ENCODE results near the gene SRP68.

The SRP68 gene

GRCh38 chr17:76072148-76072858, at the start of gene SRP68:
TSS of gene SRP68 (minus strand) at chr17:76072517. CDS start at chr17:76072491, 26 bp downstream.
- peak; percentile 69 to 74 for DNase-seq (ENCODE audit: low read depth in 2 of 2)

- DNase-seq (ENCODE audit: low read depth in 2 of 2): peak in 1 of 2 donors; percentile 30
Measured at GRCh38 chr17:76121932-76122430, 49.7 kb upstream of the SRP68 start.

GRCh38 chr17:76120658-76121008, 48.3 kb upstream of the SRP68 start:
- no peak for DNase-seq (ENCODE audit: low read depth in 2 of 2)

- no peak for DNase-seq (ENCODE audit: low read depth in 2 of 2)
Measured at GRCh38 chr17:76119409-76120371, 47.4 kb upstream of the SRP68 start.

GRCh38 chr17:76115138-76115754, 42.9 kb upstream of the SRP68 start:
- no peak for DNase-seq (ENCODE audit: low read depth in 2 of 2)

GRCh38 chr17:76111956-76112355, 39.6 kb upstream of the SRP68 start:
- DNase-seq (ENCODE audit: low read depth in 2 of 2): no peak

GRCh38 chr17:76107509-76107908, 35.2 kb upstream of the SRP68 start:
- DNase-seq (ENCODE audit: low read depth in 2 of 2): no peak

- no peak for DNase-seq (ENCODE audit: low read depth in 2 of 2)
Measured at GRCh38 chr17:76106703-76107102, 34.4 kb upstream of the SRP68 start.

GRCh38 chr17:76104896-76105231, 32.5 kb upstream of the SRP68 start:
- no peak for DNase-seq (ENCODE audit: low read depth in 2 of 2)

- DNase-seq (ENCODE audit: low read depth in 2 of 2): no peak
Measured at GRCh38 chr17:76104140-76104895, 32.0 kb upstream of the SRP68 start.

- DNase-seq (ENCODE audit: low read depth in 2 of 2): peak; percentile 86
Measured at GRCh38 chr17:76103274-76104139, 31.2 kb upstream of the SRP68 start, which contains the start of gene EXOC7. TSS of gene EXOC7 (minus strand) at chr17:76103787. CDS start at chr17:76103692, 95 bp downstream.

- DNase-seq (ENCODE audit: low read depth in 2 of 2): no peak
Measured at GRCh38 chr17:76102944-76103273, 30.6 kb upstream of the SRP68 start.

- DNase-seq (ENCODE audit: low read depth in 2 of 2): no peak
Measured at GRCh38 chr17:76097716-76098295, 25.5 kb upstream of the SRP68 start.

GRCh38 chr17:76095943-76096342, 23.6 kb upstream of the SRP68 start:
- no peak for DNase-seq (ENCODE audit: low read depth in 2 of 2)

GRCh38 chr17:76094046-76094445, 21.7 kb upstream of the SRP68 start:
- DNase-seq (ENCODE audit: low read depth in 2 of 2): no peak

- no peak for DNase-seq (ENCODE audit: low read depth in 2 of 2)
Measured at GRCh38 chr17:76092526-76093413, 20.5 kb upstream of the SRP68 start.

GRCh38 chr17:76091526-76092286, 19.4 kb upstream of the SRP68 start:
- no peak for DNase-seq (ENCODE audit: low read depth in 2 of 2)

GRCh38 chr17:76090517-76091129, 18.3 kb upstream of the SRP68 start:
- DNase-seq (ENCODE audit: low read depth in 2 of 2): no peak

All from activated CD4-positive, alpha-beta T cell treated with anti-CD3 and anti-CD28 coated beads for 24 hours (primary cell).